Stimulated activated naive CD4-positive, alpha-beta T cell (primary cell): ENCODE data around the gene KRTAP9-6.
"Not testable (repeated sequence)": the region's sequence is repeated elsewhere in the genome, so short reads cannot be mapped to it uniquely, and the experiment has no call there.

Source experiments
- DNase-seq, 6 experiments: peaks; one replicate each; lab custom pipeline; 2025; lab: John Stamatoyannopoulos, UW

KRTAP9-6 gene

DNA sequence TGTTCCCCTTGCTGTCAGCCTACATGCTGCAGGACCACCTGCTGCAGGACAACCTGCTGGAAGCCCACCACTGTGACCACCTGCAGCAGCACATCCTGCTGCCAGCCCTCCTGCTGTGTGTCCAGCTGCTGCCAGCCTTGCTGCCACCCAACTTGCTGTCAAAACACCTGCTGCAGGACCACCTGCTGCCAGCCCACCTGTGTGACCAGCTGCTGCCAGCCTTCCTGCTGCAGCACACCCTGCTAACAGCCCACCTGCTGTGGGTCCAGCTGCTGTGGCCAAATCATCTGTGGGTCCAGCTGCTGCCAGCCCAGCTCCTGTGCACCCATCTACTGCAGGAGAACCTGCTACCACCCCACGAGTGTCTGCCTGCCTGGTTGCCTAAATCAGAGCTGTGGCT lies 6.1 kb downstream of the KRTAP9-6 start:
- not testable (repeated sequence) for DNase-seq

DNA sequence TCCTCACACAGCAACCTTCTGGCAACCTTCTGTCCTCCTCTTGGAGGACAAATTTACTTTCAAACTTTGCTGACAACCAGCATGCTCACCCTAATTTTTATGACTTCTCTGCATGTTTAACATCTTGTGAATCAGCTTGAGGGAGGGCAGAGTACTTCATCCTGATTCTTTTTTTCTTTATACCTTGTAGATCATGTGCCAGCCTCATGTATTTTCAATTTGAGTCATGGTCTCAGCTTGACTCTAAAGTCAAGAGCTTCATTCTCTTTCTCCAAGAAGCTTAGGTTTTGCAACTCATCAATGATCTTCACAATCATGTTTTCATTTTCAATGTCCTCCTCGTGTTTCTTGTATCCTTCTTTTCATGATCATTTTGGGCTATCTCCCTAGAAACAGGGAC lies 6.7 kb downstream of the KRTAP9-6 start:
- DNase-seq: no peak

DNA sequence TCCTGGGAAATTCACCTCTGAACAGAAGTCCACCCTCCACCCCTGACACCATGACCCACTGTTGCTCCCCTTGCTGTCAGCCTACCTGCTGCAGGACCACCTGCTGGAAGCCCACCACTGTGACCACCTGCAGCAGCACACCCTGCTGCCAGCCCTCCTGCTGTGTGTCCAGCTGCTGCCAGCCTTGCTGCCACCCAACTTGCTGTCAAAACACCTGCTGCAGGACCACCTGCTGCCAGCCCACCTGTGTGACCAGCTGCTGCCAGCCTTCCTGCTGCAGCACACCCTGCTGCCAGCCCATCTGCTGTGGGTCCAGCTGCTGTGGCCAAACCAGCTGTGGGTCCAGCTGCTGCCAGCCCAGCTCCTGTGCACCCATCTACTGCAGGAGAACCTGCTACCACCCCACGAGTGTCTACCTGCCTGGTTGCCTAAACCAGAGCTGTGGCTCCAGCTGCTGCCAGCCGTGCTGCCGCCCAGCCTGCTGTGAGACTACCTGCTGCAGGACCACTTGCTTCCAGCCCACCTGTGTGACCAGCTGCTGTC lies 10.5 kb downstream of the KRTAP9-6 start, which contains the start of gene KRTAP9-7:
TSS of gene KRTAP9-7 (plus strand) at position 51 of the 543 bp plus-strand sequence. CDS start at position 51, 0 bp downstream.
- DNase-seq: not testable (repeated sequence)

DNA sequence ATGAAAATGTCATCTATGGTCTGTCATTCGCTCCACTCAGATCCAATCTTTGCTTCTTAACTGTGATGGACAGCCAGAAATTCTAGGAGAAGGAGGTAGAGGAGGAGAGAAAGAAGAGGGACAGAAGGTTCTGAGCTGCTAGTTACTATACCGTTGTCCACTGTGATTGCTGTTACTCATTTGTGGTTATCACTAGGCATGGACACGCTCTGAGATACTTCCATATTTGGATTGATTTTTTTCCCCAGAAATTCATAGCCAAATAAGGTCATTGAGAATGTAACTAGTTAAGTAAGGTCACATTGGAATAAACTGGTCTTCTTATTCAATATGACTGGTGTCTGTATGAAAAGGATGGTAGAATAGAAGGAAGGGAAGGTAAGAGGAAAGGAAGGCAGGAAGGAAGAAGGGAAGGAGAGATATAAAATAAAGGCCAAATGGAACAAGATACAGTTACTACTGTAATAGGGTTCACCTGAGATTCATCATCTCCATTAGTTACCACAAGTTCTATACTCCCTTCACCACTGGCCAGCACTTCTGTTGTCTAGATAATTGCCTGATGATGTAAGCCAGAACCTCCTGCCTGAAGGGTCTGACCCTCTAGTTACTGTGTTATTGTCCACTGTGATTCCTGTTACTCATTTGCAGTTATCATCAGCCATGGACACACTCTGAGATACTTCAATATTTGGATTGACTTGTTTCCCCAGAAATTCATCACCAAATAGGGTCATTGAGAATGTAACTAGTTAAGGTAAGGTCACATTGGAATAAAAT lies 13.2 kb downstream of the KRTAP9-6 start:
- no peak for DNase-seq

DNA sequence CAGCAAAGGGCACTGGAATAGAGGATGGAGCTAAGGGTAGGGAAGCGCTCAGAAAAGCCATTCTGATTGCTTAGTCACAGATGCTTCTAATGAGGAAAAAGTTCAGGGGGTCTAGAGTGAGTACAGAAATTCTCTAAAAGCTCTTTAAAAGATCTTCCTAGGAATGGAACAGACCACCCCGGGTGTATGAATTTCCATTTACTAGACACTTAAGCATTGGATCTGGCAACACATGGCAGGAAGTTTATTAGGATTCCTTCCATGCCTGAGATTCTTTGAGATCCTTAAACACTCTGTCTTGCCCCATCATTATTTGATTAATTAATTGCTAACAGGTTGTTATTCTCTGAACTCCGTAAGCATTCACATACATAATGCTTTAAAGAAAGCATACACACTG lies 18.9 kb downstream of the KRTAP9-6 start:
- no peak for DNase-seq

DNA sequence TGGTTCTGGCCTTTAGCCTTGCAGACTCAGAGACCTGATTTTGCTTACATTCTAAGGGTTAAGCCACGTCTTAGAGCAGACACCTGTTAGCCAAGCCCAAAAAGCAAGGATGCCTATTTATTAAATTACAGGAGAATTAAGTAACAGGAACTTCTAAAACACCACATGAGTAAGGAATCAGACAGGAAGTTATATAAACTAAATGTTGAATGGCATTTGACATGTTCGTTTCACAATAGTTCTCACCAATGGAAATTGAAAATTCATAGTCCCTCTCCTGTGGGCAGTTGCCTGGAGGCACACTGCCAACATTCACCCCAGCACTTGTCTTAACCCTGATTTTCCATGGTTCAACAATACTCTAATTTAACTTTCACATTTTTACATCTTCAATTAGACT lies 19.4 kb downstream of the KRTAP9-6 start:
- peak in 1 of 6 experiments; percentile 9 for DNase-seq

DNA sequence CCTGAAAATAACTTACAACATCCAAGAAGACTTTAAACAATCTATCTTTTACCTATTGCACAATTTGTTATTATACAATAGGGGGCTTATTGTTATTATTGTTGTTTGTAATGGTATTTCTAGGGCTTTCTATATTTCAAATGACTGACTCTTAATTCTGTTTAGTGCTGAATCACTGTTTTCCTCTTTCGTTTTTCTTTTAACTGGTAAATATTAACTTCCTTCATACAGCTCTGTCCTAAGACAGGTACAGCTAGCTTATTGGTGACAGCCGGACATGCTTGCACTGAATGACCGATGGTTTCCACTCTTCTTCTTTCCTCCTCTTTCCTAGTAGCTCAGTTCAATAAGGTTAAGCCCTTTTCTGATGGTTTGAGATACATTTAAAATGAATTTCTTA lies 21.9 kb downstream of the KRTAP9-6 start:
- DNase-seq: no peak

DNA sequence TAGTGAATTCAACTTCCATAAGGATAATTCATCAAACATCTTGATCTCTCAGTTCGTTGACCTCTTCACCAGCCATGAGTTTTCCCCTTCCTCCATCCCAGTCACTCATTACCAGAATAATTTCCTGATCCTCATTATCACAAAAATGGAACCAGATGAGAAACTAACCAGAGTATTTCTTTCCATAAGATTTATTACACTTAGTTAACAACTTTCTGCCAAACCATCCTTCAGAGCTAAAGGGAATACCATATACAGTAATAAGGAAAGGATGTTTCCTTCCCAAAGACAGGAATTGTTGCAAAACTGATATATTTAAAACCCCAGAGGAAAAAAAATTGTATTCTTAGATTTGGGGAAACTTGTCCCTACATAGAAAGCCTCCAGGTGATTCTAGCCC lies 28.8 kb downstream of the KRTAP9-6 start:
- no peak for DNase-seq

DNA sequence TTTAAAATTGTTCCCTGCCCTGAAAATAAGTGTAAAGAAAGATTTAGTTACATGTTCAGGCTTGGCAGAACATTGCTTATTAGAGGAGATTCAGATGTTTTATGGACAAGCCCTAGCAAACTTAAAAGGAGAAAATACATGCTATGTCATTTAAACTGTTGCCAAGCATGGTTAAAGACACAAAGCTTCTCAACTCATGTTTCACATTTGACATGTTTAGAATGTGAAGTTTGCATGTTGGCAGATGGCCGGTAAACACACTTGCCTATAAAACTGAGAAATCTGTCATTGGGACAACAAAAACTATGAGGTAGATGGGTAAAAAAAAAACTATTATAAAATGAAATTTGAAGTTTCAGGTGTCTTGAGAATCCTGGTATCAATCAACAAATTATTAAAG lies 31.7 kb downstream of the KRTAP9-6 start:
- no peak for DNase-seq

DNA sequence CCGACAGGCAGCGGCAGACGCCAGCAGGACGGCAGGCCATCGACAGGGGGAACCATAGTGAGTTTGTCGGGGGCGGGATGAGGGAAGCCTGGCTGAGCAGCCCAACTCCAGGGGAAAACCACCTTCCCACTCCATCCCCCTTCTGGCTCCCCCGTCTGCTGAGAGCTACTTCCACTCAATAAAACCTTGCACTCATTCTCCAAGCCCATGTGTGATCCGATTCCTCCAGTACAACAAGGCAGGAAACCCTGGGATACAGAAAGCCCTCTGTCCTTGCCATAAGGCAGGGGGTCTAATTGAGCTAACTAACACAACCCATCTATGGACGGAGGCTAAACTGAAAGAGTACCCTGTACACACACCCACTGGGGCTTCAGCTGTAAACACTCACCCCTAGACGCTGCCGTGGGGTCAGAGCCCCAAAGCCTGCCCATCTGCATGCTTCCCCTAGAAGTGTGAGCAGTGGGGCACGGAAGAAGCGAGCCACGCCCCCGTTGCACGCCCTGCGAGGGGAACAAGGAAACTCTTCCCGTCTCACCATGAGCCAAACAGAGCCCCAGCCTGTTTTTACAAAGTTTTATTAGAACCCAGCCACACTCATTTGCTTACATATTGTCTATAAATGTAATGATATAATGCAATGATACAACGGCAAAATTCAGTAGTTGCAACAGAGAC lies 33.4 kb downstream of the KRTAP9-6 start:
- no peak for DNase-seq

DNA sequence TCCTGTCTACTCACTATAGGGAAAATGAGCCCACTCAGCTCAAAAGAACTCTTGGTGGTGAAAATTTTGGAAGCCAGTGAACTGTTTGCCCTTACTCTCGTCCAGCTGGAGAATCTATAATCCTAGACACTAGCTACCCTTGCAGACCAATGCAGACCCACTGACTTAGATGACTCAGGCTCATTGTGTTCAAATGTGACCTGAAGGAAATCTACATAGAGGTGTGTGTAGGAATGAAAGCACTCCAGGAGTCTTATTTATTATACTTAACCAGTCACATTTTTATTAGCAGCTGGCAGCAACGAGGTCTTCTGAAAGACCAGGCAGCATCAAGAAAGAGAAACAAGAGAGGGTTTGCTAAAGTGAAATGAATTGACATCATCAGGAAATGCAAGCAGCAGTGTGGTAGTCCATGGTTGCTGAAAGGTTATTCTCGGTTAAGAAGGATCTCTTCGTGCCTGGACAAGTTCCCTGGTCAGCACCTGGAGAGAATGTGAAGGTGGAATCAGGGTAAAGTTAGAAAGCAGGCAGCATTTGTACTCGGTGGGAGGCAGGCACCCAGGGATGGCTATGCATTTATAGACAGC lies 36.1 kb downstream of the KRTAP9-6 start:
- DNase-seq: no peak

DNA sequence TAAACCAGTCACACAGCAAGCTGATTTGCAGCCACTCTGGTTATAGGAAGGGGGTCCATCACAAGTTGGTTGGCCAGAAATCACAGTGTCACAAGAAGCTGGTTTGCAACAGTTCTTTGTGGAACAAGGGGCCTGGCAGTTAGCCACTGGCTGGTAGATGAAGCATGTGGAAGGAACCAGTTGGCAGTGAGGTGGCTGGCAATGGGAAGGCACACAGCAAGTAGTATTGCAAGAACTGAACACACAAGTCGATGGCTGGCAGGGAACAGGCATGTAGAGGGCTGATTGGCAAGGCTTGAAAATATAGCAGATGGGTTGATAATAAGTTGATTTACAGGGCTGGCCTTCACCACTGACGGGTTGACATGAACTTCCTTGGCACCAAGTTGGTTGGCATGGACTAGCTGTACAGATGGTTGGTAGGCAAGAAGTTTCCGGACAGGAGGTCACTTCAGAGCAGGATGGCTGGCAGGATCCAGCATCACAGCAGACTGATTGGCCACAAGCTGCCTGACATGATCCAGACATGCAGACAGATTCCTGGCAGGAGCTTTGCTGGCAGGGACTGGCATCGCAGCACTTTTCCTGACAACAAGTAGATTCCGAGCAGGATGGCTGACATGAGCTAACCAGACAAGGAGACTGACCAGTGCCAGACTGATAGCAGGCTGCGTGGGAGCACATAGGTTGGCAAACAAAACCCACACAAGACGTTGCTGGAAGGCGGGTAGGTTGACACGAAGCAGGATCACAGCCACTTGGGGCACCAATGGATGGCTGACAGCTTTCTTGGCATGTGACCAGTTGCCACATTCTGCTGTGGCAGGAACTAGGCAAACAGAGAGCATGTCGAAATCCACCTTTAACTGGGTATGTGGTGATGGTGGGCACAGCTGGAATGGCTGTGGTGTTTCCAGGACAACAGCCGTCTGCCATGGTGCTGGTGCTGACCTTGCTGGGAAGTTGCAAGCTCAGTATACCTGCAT lies 37.0 kb downstream of the KRTAP9-6 start, which contains the start of gene KRTAP29-1:
TSS of gene KRTAP29-1 (minus strand) at position 936 of the 986 bp plus-strand sequence. CDS start at position 936, 0 bp downstream.
- no peak for DNase-seq

DNA sequence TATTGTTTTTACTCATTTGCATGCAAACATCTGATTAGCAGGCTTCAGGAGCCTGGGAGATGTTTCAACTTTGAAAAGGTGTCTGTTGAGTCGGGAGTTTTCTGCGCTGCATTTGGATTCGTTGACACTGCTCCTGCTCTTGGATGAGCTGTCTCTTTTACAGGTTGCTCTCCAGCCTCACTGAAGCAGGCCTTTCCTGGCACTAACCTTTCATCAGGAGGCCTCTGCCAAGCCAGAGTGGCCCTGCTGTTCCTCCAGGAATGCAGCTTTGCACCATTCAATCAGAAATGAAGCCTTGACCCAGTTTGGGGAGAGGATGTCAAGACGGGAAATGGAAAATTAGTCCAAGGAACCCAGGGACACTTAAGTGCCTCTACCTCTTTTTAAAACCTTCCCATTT lies 37.8 kb downstream of the KRTAP9-6 start:
- DNase-seq: no peak

DNA sequence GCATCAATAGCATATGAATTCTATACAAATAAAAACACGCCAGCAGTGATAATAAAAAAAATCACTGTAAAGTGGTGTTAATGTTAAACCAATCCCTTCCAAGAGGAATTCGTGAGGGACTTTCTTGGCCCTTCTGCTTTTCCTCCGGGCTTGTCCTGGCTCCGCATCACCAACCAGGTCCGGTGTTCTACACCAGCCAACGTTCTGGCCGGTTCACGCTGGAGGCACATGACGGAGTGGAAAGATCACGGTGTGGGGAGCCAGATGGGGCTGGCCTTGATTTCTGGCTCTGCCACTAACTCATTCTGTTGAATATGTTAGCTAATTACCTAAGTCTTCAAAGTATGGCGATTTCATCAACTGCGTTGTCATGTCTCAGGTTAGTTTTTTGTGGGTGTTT lies 38.9 kb downstream of the KRTAP9-6 start:
- no peak for DNase-seq

DNA sequence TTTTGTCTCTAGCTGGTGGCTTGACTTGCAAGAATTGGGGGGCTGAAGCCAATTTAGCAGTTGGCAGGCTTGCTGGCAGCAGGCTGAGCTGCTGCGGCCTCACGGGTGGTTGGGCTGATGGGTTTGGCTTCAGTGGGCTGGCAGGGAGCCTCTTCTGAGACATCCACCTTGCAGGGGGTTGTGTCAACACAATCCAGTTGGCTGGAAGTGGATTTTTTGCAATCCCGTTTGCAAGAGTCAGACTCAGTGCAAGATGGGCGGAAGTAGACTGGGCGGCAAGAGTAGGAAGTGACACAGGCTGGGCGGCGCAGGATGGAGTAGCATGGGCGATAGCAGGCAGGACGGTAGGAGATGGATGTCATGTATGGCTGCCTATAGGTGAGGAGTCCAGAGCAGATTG lies 42.5 kb downstream of the KRTAP9-6 start:
- DNase-seq: no peak

DNA sequence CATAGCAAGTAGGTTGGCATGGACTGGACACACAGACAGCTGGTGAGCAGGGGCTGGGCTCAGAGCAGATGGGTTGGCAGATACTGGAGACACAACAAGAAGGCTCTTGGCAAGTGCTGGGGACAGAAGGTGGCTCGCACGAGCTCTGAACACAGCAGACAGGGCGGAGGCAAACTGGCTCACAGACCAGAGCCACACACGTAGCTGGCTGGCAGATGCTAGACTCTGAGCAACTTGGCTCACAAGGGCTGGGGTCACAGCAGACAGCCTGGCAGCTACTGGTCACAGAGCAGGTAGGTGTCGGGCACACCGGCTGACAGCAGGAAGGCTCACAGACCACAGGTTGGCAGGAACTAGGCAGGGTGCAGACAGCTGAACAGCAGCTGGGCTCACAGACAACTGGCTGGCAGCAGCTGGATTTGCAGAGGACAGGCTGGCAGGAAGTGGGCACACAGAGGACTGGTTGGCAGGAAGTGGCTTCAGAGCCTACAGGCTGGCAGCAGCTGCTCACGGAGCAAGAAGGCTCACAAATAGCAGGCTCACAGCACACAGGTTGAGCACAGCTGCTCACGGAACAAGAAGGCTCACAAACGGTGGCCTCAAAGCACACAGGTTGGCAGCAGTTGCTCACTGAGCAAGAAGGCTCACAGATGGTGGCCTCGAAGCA lies 43.2 kb downstream of the KRTAP9-6 start:
- peak; percentile 64 to 95 (median 82) for DNase-seq

DNA sequence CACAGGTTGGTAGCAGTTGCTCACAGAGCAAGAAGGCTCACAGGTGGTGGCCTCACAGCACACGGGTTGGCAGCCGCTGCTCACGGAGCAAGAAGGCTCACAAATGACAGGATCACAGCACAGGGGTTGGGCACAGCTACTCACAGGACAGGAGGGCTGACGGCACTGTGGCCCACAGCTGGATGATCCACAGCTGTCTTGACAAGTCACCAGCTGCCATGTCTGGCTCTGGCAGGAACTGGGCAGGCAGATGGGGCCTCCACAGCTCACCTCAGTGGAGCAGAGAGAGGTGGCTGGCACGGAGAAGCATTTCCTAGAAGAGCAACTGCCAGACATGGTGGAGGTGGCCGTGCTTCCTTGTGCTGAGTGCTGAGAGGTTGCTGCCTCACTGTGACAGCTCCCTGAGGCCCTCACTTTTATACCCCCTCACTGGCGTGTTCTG lies 43.8 kb downstream of the KRTAP9-6 start, which contains the start of gene KRTAP16-1:
TSS of gene KRTAP16-1 (minus strand) at position 392 of the 442 bp plus-strand sequence. CDS start at position 336, 56 bp downstream.
- no peak for DNase-seq

DNA sequence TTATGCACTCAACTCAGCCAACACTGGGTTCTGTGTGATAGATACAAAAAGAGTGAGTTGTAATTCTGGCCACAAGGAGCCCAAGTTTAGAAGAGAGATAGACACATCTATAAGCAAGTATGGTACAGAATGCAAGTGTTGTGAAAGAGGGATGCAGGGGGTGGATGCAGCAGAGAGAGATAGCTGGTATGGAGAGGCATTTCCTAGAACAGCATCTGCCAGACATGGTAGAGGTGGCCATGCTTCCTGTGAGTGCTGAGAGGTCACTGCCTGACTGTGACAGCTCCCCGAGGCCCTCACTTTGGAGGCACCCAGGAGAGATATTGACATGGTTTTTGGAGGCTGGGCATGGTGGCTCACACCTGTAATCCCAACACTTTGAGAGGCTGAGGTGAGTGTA lies 45.9 kb downstream of the KRTAP9-6 start:
- no peak for DNase-seq

DNA sequence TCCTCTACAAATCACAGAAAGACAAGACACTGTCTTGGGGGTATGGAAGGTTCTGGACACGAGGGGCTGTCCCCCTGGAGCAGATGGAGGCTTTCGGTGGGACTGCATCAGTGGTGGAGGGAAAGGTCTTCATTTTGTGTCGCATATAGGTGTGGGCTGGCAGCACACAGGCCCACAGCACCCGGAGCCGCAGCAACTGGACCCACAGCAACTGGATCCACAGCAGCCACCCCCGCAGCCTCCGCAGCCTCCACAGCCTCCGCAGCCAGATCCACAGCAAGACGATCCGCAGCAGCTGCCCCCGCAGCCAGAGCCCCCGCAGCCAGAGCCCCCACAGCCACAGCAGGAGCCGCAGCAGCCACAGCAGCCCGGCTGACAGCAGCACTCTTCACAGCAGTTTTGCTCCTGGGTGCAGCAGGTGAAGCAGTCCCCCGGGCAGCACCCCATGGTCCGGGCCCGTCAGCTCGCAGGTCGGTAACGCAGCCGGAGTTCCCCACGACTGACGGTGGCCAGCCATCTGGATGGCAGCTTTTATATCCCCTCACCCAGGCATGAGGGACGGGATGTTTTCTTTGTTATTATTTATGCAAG lies 50.1 kb downstream of the KRTAP9-6 start, which contains the start of gene KRTAP17-1:
TSS of gene KRTAP17-1 (minus strand) at position 507 of the 591 bp plus-strand sequence. CDS start at position 447, 60 bp downstream.
- DNase-seq: no peak
